ENCODE results near the gene BAHCC1. TPM values are rescaled to one million over a fixed set of nuclear protein-coding genes. Genes with fewer than 3 reads are reported as not detected.

BAHCC1 gene
- total RNA-seq, 1 experiment from 2014 or later: 29.8 TPM

DNA sequence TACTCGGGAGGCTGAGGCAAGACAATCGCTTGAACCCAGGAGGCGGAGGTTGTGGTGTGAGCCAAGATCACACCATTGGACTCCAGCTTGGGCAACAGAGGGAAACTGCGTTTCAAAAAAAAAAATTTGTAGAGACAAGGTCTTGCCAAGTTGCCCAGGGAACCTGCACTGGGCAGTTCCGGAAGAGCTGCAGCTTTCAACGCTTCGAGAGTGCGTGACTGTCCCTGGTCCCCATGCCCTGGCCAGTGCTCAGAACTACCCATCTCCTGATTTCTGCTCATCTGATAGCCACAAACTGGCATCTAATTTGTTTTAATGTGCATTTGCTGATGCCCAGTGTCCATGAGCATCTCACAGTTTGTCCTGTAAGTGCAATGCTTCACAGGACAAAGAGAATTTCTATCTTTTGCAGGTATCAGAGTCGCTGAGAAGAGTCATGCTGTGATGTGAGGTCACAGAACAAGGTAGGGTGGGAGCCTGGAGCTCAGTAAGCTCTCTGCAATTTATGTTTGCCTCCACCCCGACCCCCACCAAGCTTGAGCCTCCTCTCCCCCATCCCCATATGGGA is 113.5 kb downstream of the BAHCC1 start (continued):
- TF ChIP-seq, protein P1, sequence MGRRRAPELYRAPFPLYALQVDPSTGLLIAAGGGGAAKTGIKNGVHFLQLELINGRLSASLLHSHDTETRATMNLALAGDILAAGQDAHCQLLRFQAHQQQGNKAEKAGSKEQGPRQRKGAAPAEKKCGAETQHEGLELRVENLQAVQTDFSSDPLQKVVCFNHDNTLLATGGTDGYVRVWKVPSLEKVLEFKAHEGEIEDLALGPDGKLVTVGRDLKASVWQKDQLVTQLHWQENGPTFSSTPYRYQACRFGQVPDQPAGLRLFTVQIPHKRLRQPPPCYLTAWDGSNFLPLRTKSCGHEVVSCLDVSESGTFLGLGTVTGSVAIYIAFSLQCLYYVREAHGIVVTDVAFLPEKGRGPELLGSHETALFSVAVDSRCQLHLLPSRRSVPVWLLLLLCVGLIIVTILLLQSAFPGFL (CRISPR knock-in tag; IDR thresholded peaks at IDR 0.05; ENCODE audit: borderline replicate concordance): 0 out of 2 replicates have a peak, but pooled peaks have one; percentile 26
- no peak for TF ChIP-seq ZNF423 (CRISPR knock-in tag; IDR thresholded peaks at IDR 0.05)
- TF ChIP-seq TEAD4 (CRISPR knock-in tag; IDR thresholded peaks at IDR 0.05): no peak
- no peak for TF ChIP-seq FOXK1 (CRISPR knock-in tag; IDR thresholded peaks at IDR 0.05)
- TF ChIP-seq, protein P2, sequence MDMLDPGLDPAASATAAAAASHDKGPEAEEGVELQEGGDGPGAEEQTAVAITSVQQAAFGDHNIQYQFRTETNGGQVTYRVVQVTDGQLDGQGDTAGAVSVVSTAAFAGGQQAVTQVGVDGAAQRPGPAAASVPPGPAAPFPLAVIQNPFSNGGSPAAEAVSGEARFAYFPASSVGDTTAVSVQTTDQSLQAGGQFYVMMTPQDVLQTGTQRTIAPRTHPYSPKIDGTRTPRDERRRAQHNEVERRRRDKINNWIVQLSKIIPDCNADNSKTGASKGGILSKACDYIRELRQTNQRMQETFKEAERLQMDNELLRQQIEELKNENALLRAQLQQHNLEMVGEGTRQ (CRISPR knock-in tag; IDR thresholded peaks at IDR 0.05): no peak
- no peak for TF ChIP-seq NFE2L1 (CRISPR knock-in tag; IDR thresholded peaks at IDR 0.05)
- peak; percentile 26; the same call in 1 of the 2 replicates for TF ChIP-seq ZNF671 (CRISPR knock-in tag; IDR thresholded peaks at IDR 0.05)
- TF ChIP-seq SMAD4 (CRISPR knock-in tag; IDR thresholded peaks at IDR 0.05): no peak
- TF ChIP-seq, protein P3, sequence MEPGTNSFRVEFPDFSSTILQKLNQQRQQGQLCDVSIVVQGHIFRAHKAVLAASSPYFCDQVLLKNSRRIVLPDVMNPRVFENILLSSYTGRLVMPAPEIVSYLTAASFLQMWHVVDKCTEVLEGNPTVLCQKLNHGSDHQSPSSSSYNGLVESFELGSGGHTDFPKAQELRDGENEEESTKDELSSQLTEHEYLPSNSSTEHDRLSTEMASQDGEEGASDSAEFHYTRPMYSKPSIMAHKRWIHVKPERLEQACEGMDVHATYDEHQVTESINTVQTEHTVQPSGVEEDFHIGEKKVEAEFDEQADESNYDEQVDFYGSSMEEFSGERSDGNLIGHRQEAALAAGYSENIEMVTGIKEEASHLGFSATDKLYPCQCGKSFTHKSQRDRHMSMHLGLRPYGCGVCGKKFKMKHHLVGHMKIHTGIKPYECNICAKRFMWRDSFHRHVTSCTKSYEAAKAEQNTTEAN (CRISPR knock-in tag; IDR thresholded peaks at IDR 0.05): no peak
- TF ChIP-seq EMX1 (CRISPR knock-in tag; IDR thresholded peaks at IDR 0.05): peak; percentile 91
- no peak for TF ChIP-seq ZNF317 (CRISPR knock-in tag; IDR thresholded peaks at IDR 0.05; ENCODE audit: borderline replicate concordance, low read depth)
- TF ChIP-seq RELA (CRISPR knock-in tag; IDR thresholded peaks at IDR 0.05; ENCODE audit: borderline replicate concordance): no peak
- TF ChIP-seq, protein P4, sequence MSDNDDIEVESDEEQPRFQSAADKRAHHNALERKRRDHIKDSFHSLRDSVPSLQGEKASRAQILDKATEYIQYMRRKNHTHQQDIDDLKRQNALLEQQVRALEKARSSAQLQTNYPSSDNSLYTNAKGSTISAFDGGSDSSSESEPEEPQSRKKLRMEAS (CRISPR knock-in tag; IDR thresholded peaks at IDR 0.05): no peak
- TF ChIP-seq, protein P5, sequence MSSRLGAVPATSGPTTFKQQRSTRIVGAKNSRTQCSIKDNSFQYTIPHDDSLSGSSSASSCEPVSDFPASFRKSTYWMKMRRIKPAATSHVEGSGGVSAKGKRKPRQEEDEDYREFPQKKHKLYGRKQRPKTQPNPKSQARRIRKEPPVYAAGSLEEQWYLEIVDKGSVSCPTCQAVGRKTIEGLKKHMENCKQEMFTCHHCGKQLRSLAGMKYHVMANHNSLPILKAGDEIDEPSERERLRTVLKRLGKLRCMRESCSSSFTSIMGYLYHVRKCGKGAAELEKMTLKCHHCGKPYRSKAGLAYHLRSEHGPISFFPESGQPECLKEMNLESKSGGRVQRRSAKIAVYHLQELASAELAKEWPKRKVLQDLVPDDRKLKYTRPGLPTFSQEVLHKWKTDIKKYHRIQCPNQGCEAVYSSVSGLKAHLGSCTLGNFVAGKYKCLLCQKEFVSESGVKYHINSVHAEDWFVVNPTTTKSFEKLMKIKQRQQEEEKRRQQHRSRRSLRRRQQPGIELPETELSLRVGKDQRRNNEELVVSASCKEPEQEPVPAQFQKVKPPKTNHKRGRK (CRISPR knock-in tag; IDR thresholded peaks at IDR 0.05; ENCODE audit: borderline replicate concordance): no peak
- TF ChIP-seq, protein P6, sequence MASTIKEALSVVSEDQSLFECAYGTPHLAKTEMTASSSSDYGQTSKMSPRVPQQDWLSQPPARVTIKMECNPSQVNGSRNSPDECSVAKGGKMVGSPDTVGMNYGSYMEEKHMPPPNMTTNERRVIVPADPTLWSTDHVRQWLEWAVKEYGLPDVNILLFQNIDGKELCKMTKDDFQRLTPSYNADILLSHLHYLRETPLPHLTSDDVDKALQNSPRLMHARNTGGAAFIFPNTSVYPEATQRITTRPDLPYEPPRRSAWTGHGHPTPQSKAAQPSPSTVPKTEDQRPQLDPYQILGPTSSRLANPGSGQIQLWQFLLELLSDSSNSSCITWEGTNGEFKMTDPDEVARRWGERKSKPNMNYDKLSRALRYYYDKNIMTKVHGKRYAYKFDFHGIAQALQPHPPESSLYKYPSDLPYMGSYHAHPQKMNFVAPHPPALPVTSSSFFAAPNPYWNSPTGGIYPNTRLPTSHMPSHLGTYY (CRISPR knock-in tag; IDR thresholded peaks at IDR 0.05): peak; percentile 86
- TF ChIP-seq CREB1 (CRISPR knock-in tag; IDR thresholded peaks at IDR 0.05): no peak
- TF ChIP-seq, protein P7, sequence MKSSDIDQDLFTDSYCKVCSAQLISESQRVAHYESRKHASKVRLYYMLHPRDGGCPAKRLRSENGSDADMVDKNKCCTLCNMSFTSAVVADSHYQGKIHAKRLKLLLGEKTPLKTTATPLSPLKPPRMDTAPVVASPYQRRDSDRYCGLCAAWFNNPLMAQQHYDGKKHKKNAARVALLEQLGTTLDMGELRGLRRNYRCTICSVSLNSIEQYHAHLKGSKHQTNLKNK (CRISPR knock-in tag; IDR thresholded peaks at IDR 0.05): peak; percentile 13; the same call in 1 of the 2 replicates
- TF ChIP-seq OVOL2 (CRISPR knock-in tag; IDR thresholded peaks at IDR 0.05; ENCODE audit: borderline replicate concordance): no peak
- TF ChIP-seq NFATC4 (CRISPR knock-in tag; IDR thresholded peaks at IDR 0.05): peak; percentile 85; the same call in 1 of the 2 replicates
- TF ChIP-seq, protein P8, sequence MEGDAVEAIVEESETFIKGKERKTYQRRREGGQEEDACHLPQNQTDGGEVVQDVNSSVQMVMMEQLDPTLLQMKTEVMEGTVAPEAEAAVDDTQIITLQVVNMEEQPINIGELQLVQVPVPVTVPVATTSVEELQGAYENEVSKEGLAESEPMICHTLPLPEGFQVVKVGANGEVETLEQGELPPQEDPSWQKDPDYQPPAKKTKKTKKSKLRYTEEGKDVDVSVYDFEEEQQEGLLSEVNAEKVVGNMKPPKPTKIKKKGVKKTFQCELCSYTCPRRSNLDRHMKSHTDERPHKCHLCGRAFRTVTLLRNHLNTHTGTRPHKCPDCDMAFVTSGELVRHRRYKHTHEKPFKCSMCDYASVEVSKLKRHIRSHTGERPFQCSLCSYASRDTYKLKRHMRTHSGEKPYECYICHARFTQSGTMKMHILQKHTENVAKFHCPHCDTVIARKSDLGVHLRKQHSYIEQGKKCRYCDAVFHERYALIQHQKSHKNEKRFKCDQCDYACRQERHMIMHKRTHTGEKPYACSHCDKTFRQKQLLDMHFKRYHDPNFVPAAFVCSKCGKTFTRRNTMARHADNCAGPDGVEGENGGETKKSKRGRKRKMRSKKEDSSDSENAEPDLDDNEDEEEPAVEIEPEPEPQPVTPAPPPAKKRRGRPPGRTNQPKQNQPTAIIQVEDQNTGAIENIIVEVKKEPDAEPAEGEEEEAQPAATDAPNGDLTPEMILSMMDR (IDR thresholded peaks at IDR 0.05): no peak
- no peak for TF ChIP-seq TP53 (CRISPR knock-in tag; IDR thresholded peaks at IDR 0.05)
